Smooth muscle cell (in vitro differentiated cells): ENCODE data around the gene SLC13A2. TPM values are rescaled to one million over a fixed set of nuclear protein-coding genes. Genes with fewer than 3 reads are reported as not detected.

Experiments
- DNase-seq: peaks from one replicate; lab custom pipeline; 2025; ENCODE audit not compliant: unreplicated experiment; lab: John Stamatoyannopoulos, UW
- H2AFZ ChIP-seq: fragments of 200-600 bp; sonication (generic); 2 replicates; pipeline ENCODE4 v1.6.0; 2016; ENCODE audit warnings: antibody characterized with exemption, low read depth, mild to moderate bottlenecking
- H3F3A ChIP-seq: fragments of 200-600 bp; sonication (generic); 2 replicates; pipeline ENCODE4 v1.6.0; 2017; ENCODE audit warnings: antibody characterized with exemption, low read depth
- H3K27ac ChIP-seq: fragments of 200-600 bp; sonication (generic); 2 replicates; pipeline ENCODE4 v1.5.1; 2016; ENCODE audit warnings: low read depth, mild to moderate bottlenecking
- H3K27me3 ChIP-seq: fragments of 200-600 bp; sonication (generic); 2 replicates; pipeline ENCODE4 v1.6.1; 2016; ENCODE audit warnings: low read depth, mild to moderate bottlenecking
- H3K36me3 ChIP-seq: fragments of 200-600 bp; sonication (generic); 2 replicates; pipeline ENCODE4 v1.5.1; 2016; ENCODE audit warnings: low read depth
- H3K4me1 ChIP-seq: fragments of 200-600 bp; sonication (generic); 2 replicates; pipeline ENCODE4 v1.5.1; 2016; ENCODE audit warnings: low read depth
- H3K4me2 ChIP-seq: fragments of 200-600 bp; sonication (generic); 2 replicates; pipeline ENCODE4 v1.6.0; 2016; ENCODE audit warnings: mild to moderate bottlenecking
- H3K4me3 ChIP-seq: fragments of 200-600 bp; sonication (generic); 2 replicates; pipeline ENCODE4 v1.5.1; 2016; ENCODE audit warnings: mild to moderate bottlenecking
- H3K79me2 ChIP-seq: fragments of 200-600 bp; sonication (generic); 2 replicates; pipeline ENCODE4 v1.6.0; 2016; ENCODE audit warnings: low read depth, mild to moderate bottlenecking
- H3K9ac ChIP-seq: fragments of 200-600 bp; sonication (generic); 2 replicates; pipeline ENCODE4 v1.6.0; 2016; ENCODE audit warnings: low read depth
- H3K9me3 ChIP-seq: fragments of 200-600 bp; sonication (generic); replicated peaks from 2 replicates; pipeline ENCODE4 v1.5.1; 2016; ENCODE audit warnings: low read depth
- H4K20me1 ChIP-seq: fragments of 200-600 bp; sonication (generic); 2 replicates; pipeline ENCODE4 v1.6.0; 2016; ENCODE audit warnings: low read depth
- CTCF ChIP-seq: fragments of 200-600 bp; sonication (generic); IDR thresholded peaks from 2 replicates; pipeline ENCODE4 v1.5.1; 2017; ENCODE audit warnings: borderline replicate concordance, mild to moderate bottlenecking, antibody characterized with exemption; ENCODE audit not compliant: insufficient read depth, poor library complexity, severe bottlenecking
- WGBS: methylation state at CpG from one replicate; pipeline ENCODE4 v1.1.7; 2016; ENCODE audit warnings: low lambda C conversion rate; 5-methylcytosine and 5-hydroxymethylcytosine counted together
- polyA plus RNA-seq: library from polyadenylated mRNA; unstranded; fragments of >200 nt; fragmentation: Nextera tagmentation; extraction: Ambion mirVana; gene quantifications from 2 replicates; pipeline ENCODE4 v1.2.1, GENCODE V29; 2016
- total RNA-seq: library from RNA; depleted of rRNA; stranded (reverse); fragments of >200 nt; gene quantifications from 2 replicates; pipeline ENCODE4 v1.2.3, GENCODE V29; 2014

Gene SLC13A2
- total and polyA plus RNA-seq, 2 experiments from 2014 or later, result not detected

- Histone ChIP-seq H3F3A (no peaks in the 10 kb centered on the region), H3K36me3 (no peaks in the 10 kb centered on the region), H3K9me3 (no peaks in the 10 kb centered on the region), H3K4me1 (no peaks in the 10 kb centered on the region), H4K20me1 (no peaks in the 10 kb centered on the region), H3K27ac (no peak overlapping the region), H3K4me2 (no peak overlapping the region), H3K27me3 (peaks cover 4% of the 10 kb centered on the region), H3K4me3 (no peak overlapping the region), H3K9ac (no peak overlapping the region), H3K79me2 (no peaks in the 10 kb centered on the region), H2AFZ (no peak overlapping the region)
- 87% methylated on average over 7 of the region's 7 CpGs for WGBS
- no peak for TF ChIP-seq CTCF
- no peak for DNase-seq
Observed at GRCh38 chr17:28488533-28489276, 15.3 kb downstream of the SLC13A2 start.

DNA sequence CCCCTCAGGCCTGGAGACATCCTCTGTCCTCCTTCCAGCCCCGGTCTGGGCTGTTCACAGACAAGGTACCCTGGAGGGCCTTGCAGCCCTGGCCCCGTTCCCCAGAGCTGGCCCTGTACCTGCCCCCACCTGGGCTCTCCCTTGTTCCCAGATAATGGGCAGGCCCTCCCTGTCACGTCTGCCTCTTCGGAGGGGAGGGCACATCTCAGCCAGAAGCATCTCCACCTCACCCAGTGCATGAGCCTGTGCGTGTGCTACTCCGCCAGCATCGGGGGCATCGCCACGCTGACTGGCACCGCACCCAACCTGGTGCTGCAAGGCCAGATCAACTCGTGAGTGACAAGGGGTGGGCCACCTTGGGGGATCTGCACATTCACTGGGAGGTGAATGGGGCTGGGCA is 17.8 kb downstream of the SLC13A2 start:
- no peak for DNase-seq
- H3K9ac ChIP-seq, result no peak overlapping the region
- no peak overlapping the region for H2AFZ ChIP-seq
- no peak for TF ChIP-seq CTCF
- no peak overlapping the region for H3K4me3 ChIP-seq
- H4K20me1 ChIP-seq, result no peaks in the 10 kb centered on the region
- H3K36me3 ChIP-seq, result no peaks in the 10 kb centered on the region
- H3K4me2 ChIP-seq, result no peak overlapping the region
- H3K4me1 ChIP-seq, result no peaks in the 10 kb centered on the region
- H3K79me2 ChIP-seq, result no peaks in the 10 kb centered on the region
- no peaks in the 10 kb centered on the region for H3K9me3 ChIP-seq
- peaks cover 4% of the 10 kb centered on the region for H3K27me3 ChIP-seq
- no peaks in the 10 kb centered on the region for H3F3A ChIP-seq
- no peak overlapping the region for H3K27ac ChIP-seq
- WGBS, result 84% methylated on average over 11 of the region's 11 CpGs

- no peaks in the 10 kb centered on the region for H3K9me3 ChIP-seq
- no peak overlapping the region for H3K4me3 ChIP-seq
- H3K4me2 ChIP-seq, result no peak overlapping the region
- no peaks in the 10 kb centered on the region for H3K4me1 ChIP-seq
- peaks cover 4% of the 10 kb centered on the region for H3K27me3 ChIP-seq
- no peaks in the 10 kb centered on the region for H4K20me1 ChIP-seq
- no peak overlapping the region for H3K9ac ChIP-seq
- no peaks in the 10 kb centered on the region for H3F3A ChIP-seq
- WGBS, result 94% methylated on average over 3 of the region's 3 CpGs
- no peaks in the 10 kb centered on the region for H3K79me2 ChIP-seq
- H3K36me3 ChIP-seq, result no peaks in the 10 kb centered on the region
- no peak overlapping the region for H3K27ac ChIP-seq
- TF ChIP-seq CTCF, result no peak
- no peak for DNase-seq
- no peak overlapping the region for H2AFZ ChIP-seq
Observed at GRCh38 chr17:28491860-28492259, 18.4 kb downstream of the SLC13A2 start.
